H1 (cell line): ENCODE data around the gene DAND5. TPM values are rescaled to one million over a fixed set of nuclear protein-coding genes. Genes with fewer than 3 reads are reported as not detected.

ENCODE experiments used
- BACH1 ChIP-seq: IDR thresholded peaks from 2 replicates; pipeline ENCODE4 v1.6.1; 2012; ENCODE audit warnings: low read length, improper control_type of control experiment
- CBX8 ChIP-seq: fragments of 300-800, 300-1000 bp; sonication (generic); IDR thresholded peaks from 2 replicates; pipeline ENCODE4 v1.7.1; 2016; ENCODE audit warnings: low read depth, low read length, borderline replicate concordance
- EP300 ChIP-seq, 2 experiments: IDR thresholded peaks; 1 replicate in 1 of 2; 2 replicates in 1 of 2; pipeline ENCODE4 v1.6.1; 2011 to 2012; ENCODE audit warnings: low read depth in 2 of 2, low read length in 2 of 2, mild to moderate bottlenecking in 2 of 2, borderline replicate concordance in 1 of 2, inconsistent platforms in 1 of 2, moderate library complexity in 1 of 2
- KDM5A ChIP-seq: fragments of 200-600 bp; IDR thresholded peaks from 2 replicates; pipeline ENCODE4 v1.7.1; 2012; ENCODE audit warnings: mild to moderate bottlenecking, low read length, inconsistent platforms, mixed read lengths
- POLR2A ChIP-seq, 2 experiments: IDR thresholded peaks; 1 replicate in 1 of 2; 2 replicates in 1 of 2; pipeline ENCODE4 v1.6.1; 2011; ENCODE audit warnings: low read depth in 2 of 2, low read length in 2 of 2, mild to moderate bottlenecking in 2 of 2; ENCODE audit errors: control extremely low read depth in 1 of 2
- RAD21 ChIP-seq, 2 experiments: IDR thresholded peaks in 1 of 2; conservative IDR thresholded peaks in 1 of 2; 2 replicates each; pipeline ENCODE4 v1.6.1; 2011; ENCODE audit warnings: low read depth in 2 of 2, low read length in 2 of 2, improper control_type of control experiment in 1 of 2, inconsistent platforms in 1 of 2, mild to moderate bottlenecking in 1 of 2, moderate library complexity in 1 of 2
- SRF ChIP-seq: IDR thresholded peaks from 2 replicates; pipeline ENCODE4 v1.6.1; 2011; ENCODE audit warnings: mild to moderate bottlenecking, low read depth, low read length, moderate library complexity
- YY1 ChIP-seq: IDR thresholded peaks from 2 replicates; pipeline ENCODE4 v1.6.1; 2011; ENCODE audit warnings: low read depth, mild to moderate bottlenecking, low read length
- polyA plus RNA-seq, 7 experiments: library from polyadenylated mRNA; depleted of rRNA in 3 of 7; stranded (reverse) in 5 of 7; unstranded in 2 of 7; fragments of >200 nt in 5 of 7; fragments of 200-250 nt in 2 of 7; gene quantifications; 1 replicate in 5 of 7; 2 replicates in 1 of 7; 4 replicates in 1 of 7; pipeline versions ENCODE4 v1.2.1 to v1.2.3, GENCODE V29; 2011 to 2013; ENCODE audit warnings: missing spikeins in 2 of 7, mixed read lengths in 2 of 7
- total RNA-seq: library from RNA; stranded (reverse); fragmentation: NEBNext Ultra II Directional; extraction: Animal tissue kit (Norgen Biotek cat#: 25700); gene quantifications from 2 replicates; pipeline ENCODE4 v1.2.1, GENCODE V29; 2021

DAND5 gene
- total and polyA plus RNA-seq, 2 of the 8 experiments (the other 6 are each of a cell fraction or from before 2014, with no cell fraction given), result 0.14 to 0.17 TPM

GRCh38 chr19:12984143-12984627 is 14.8 kb downstream of the DAND5 start (continued):
- TF ChIP-seq CBX8, result no peak; the same call in 1 of the 2 replicates
- no peak for TF ChIP-seq BACH1
- TF ChIP-seq POLR2A (IDR thresholded peaks at IDR 0.05; ENCODE audit: control extremely low read depth in 1 of 2, low read depth in 2 of 2, low read length in 2 of 2), result no peak
- no peak for TF ChIP-seq KDM5A
- no peak for TF ChIP-seq SRF
- no peak for TF ChIP-seq EP300 (IDR thresholded peaks at IDR 0.05; ENCODE audit: borderline replicate concordance in 1 of 2, low read depth in 2 of 2, low read length in 2 of 2)
- no peak for TF ChIP-seq RAD21 (IDR thresholded peaks at IDR 0.05 in 1 of 2, conservative IDR thresholded peaks at IDR 0.05 in 1 of 2; ENCODE audit: low read depth in 2 of 2, low read length in 2 of 2)
- TF ChIP-seq YY1, result no peak
